ENCODE results near the gene CEMIP. TPM values are rescaled to one million over a fixed set of nuclear protein-coding genes. Genes with fewer than 3 reads are reported as not detected.

CEMIP gene
- total and polyA plus RNA-seq, 2 of the 8 experiments (the other 6 are each of a cell fraction or from before 2014, with no cell fraction given): 0.11 to 0.60 TPM

DNA sequence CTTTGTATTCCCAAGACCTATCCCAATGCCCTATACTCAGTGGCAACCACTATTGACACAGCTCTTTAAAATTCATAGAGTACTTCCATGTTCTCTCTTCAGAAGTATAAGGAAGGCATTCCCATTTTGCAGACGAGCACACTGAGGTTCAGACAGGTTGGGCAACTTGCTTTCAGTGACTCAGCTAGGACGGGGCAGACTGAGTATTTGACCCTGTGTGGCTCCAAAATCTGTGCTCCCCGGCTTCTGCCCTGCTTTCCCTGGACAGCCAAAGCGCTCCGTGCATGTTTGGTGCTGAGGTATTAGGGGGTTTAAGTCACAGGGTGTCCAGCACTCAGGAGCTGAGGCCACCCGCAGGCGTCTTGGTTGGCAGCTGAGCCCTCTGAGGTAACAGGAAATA is 59.5 kb downstream of the CEMIP start:
- H3K23me2 ChIP-seq (ENCODE audit: low read depth, low read length): no peaks in the 10 kb centered on the region
- 0 out of 2 replicates have a peak overlapping the region, but pooled peaks have one; percentile 85 for H2BK12ac ChIP-seq (ENCODE audit: low read depth, low read length)
- H3K9me3 ChIP-seq (ENCODE audit: insufficient read depth in 2 of 2, low read depth in 1 of 2, low read length in 1 of 2): no peaks in the 10 kb centered on the region
- H3K14ac ChIP-seq (ENCODE audit: insufficient read length): no peak overlapping the region
- H4K91ac ChIP-seq (replicated peaks; ENCODE audit: insufficient read length, low read length): no peak overlapping the region
- no peak overlapping the region for H3K56ac ChIP-seq (replicated peaks; ENCODE audit: insufficient read length, low read depth, low read length)
- 0 out of 4 replicates have a peak overlapping the region, but pooled peaks of 1 of the 2 experiments have one; percentile 8 for H3K4me2 ChIP-seq (ENCODE audit: insufficient read depth in 1 of 2, low read depth in 2 of 2, low read length in 2 of 2)
- H2AFZ ChIP-seq (ENCODE audit: low read length): no peak overlapping the region
- no peak overlapping the region for H3K4me3 ChIP-seq (ENCODE audit: extremely low read depth in 1 of 4, insufficient read depth in 2 of 4, low read depth in 3 of 4, low read length in 4 of 4)
- no peaks in the 10 kb centered on the region for H3K27me3 ChIP-seq (replicated peaks in 1 of 4; ENCODE audit: control insufficient read depth in 3 of 4, extremely low read depth in 1 of 4, insufficient read depth in 3 of 4, low read length in 3 of 4)
- peaks cover 0 to 5% (median 0%) of the 10 kb centered on the region in 4 experiments; a peak in 5 of 7 replicates for H3K4me1 ChIP-seq (replicated peaks in 1 of 4; ENCODE audit: control insufficient read depth in 3 of 4, insufficient read depth in 4 of 4, low read length in 3 of 4)
- H3K23ac ChIP-seq (ENCODE audit: insufficient read length): no peak overlapping the region
- no peak overlapping the region for H2BK20ac ChIP-seq (ENCODE audit: low read length)
- no peak overlapping the region for H4K8ac ChIP-seq (ENCODE audit: extremely low read depth, insufficient read depth, low read length)
- CTCF ChIA-PET (ENCODE audit: partially characterized antibody): interaction anchor here (0.9 to 1.6 kb wide), 4 partner anchors 26 to 61 kb away, joined by 3 to 4 read pairs (median 4); partner anchors contain the start of gene CEMIP
- H4K20me1 ChIP-seq (replicated peaks in 1 of 2; ENCODE audit: control insufficient read depth in 1 of 2, insufficient read depth in 2 of 2, low read length in 2 of 2): no peaks in the 10 kb centered on the region
- H3K4ac ChIP-seq (replicated peaks; ENCODE audit: insufficient read length, low read depth, low read length): no peak overlapping the region
- no peaks in the 10 kb centered on the region for H3K79me1 ChIP-seq (ENCODE audit: low read depth, low read length)
- H2BK5ac ChIP-seq (ENCODE audit: low read depth, low read length): no peak overlapping the region
- POLR2A ChIA-PET (ENCODE audit: partially characterized antibody): no interaction called here
- H3K36me3 ChIP-seq (ENCODE audit: control insufficient read depth in 2 of 4, insufficient read depth in 4 of 4, low read length in 3 of 4): no peaks in the 10 kb centered on the region
- no peak overlapping the region for H2BK120ac ChIP-seq (replicated peaks; ENCODE audit: low read depth, low read length)
- peak overlapping the region; percentile 7; the same call in 1 of the 2 replicates for H3K18ac ChIP-seq (ENCODE audit: extremely low read depth, low read length)
- 83% methylated on average over 7 of the region's 7 CpGs; no CpG with 5 or more reads in 1 of the 2 experiments for WGBS, 2 experiments (ENCODE audit: extremely low coverage in 1 of 2, insufficient coverage in 1 of 2, insufficient read length in 1 of 2, insufficient replicate concordance in 2 of 2, low coverage in 1 of 2, low lambda C conversion rate in 2 of 2, missing lambda C conversion rate in 1 of 2)
- no peak overlapping the region for H3K27ac ChIP-seq (ENCODE audit: low read depth, low read length)
- no peak for FAIRE-seq
- no peaks in the 10 kb centered on the region for H3K79me2 ChIP-seq (ENCODE audit: control insufficient read depth in 1 of 2, insufficient read depth in 2 of 2, low read length in 2 of 2)
- no peak overlapping the region for H3K9ac ChIP-seq (replicated peaks in 1 of 4; ENCODE audit: extremely low read depth in 1 of 4, low read depth in 3 of 4, low read length in 3 of 4)
- no peak overlapping the region for H2AK5ac ChIP-seq (ENCODE audit: low read depth, low read length)
- DNase-seq (ENCODE audit: low read depth in 1 of 2, low spot score in 2 of 2): no peak
- H2BK15ac ChIP-seq (ENCODE audit: low read length): no peak overlapping the region
- H4K5ac ChIP-seq (ENCODE audit: insufficient read length, low read depth, low read length): no peak overlapping the region
- TF ChIP-seq EP300 (IDR thresholded peaks at IDR 0.05; ENCODE audit: borderline replicate concordance in 1 of 2, low read depth in 2 of 2, low read length in 2 of 2) (no peak), CEBPB (IDR thresholded peaks at IDR 0.05; ENCODE audit: low read depth, low read length) (no peak)
